ENCODE results near the gene LRRC2. TPM values are rescaled to one million over a fixed set of nuclear protein-coding genes. Genes with fewer than 3 reads are reported as not detected.

LRRC2 gene
- total RNA-seq, 1 donor = 2.2 TPM

DNA sequence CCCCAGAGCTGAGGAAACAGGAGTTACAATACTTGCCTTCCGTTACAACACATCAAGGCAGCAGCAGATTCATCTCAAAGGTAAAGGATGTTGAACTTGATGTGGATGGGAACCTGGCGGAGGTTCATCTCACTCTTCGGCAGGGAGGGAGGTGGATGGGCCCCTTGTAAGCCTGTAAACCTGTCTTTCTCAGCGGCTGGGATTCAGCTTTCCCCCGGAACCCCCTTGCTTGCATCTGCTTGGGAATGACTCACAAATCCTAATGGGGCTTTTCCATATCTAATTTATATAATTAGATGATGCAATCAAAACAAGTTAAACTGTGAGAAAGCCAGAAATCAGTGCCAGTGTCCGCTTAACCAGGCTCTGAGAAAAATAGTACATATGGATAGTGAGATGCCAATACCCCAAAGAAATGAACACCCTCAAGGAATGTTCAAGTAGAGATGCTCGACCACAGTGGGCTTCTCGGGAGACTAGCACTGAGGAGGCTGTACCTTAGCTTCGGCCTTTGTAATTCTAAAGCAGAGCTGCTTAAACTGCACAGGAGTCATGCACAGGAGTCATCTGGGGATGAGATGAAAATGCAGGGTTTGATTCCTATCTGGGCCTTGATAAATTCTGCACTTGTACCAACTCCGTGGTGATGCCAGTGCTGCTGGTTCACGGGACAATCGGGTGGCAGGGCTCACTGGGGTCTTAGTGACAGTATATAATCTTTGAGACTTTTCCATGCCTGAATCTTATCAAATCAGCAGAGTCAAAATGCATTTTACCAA is 44.0 kb upstream of the LRRC2 start:
- DNase-seq (ENCODE audit: low read depth) = no peak
- TF ChIP-seq, protein P1, sequence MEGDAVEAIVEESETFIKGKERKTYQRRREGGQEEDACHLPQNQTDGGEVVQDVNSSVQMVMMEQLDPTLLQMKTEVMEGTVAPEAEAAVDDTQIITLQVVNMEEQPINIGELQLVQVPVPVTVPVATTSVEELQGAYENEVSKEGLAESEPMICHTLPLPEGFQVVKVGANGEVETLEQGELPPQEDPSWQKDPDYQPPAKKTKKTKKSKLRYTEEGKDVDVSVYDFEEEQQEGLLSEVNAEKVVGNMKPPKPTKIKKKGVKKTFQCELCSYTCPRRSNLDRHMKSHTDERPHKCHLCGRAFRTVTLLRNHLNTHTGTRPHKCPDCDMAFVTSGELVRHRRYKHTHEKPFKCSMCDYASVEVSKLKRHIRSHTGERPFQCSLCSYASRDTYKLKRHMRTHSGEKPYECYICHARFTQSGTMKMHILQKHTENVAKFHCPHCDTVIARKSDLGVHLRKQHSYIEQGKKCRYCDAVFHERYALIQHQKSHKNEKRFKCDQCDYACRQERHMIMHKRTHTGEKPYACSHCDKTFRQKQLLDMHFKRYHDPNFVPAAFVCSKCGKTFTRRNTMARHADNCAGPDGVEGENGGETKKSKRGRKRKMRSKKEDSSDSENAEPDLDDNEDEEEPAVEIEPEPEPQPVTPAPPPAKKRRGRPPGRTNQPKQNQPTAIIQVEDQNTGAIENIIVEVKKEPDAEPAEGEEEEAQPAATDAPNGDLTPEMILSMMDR (IDR thresholded peaks at IDR 0.05; ENCODE audit: insufficient read depth, low read depth, low read length) = no peak
- no peak overlapping the region for H3K4me3 ChIP-seq (ENCODE audit: low read depth, low read length)

DNA sequence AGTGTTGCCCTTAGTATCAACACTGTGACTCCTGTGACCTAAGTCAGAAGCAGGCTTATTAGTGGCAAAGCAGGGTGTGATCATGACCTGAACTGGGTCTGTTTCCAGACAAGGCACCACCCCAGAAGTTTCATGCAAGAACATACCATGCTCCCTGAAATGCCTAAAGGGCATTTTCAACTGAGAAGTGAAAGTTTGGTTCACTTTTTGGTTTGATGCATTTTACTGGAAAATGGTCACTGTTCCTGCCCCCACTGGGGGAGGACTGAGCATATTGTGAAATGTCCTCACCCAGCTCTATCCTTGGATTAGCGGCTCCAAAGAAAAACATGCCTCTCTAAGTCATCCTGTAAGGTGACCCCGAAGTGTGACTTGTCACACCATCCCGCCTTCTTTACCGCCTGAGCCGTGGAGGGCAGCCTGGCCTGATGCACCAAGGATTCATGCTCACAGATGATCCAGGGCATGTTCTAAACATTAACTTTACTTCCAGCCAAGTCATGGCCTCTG is 43.2 kb upstream of the LRRC2 start:
- DNase-seq (ENCODE audit: low read depth) = peak; percentile 12
- no peak overlapping the region for H3K4me3 ChIP-seq (ENCODE audit: low read depth, low read length)
- TF ChIP-seq, protein P1 (IDR thresholded peaks at IDR 0.05; ENCODE audit: insufficient read depth, low read depth, low read length) = no peak

DNA sequence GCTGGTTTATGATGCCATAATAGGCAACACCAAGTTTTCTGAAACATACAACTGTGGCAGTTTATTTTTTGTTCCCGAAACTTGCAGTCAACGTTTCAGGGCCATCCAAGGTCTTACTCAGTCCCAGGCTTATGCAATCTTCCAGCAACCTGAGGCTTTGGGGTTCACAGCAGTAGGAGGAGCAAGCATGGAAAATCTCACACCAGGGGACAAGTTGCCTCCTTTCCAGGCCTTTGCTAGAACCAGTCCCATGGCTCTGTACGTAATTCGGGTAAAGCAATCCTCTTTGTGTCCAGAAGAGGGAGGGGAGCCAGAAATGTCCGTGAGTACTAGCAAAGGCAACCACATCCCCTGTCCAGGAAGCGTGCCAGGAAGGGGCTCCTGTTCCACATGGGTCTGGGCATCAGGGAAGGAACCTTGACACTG is 41.5 kb upstream of the LRRC2 start:
- peak; percentile 5 for DNase-seq (ENCODE audit: low read depth)
- TF ChIP-seq, protein P1 (IDR thresholded peaks at IDR 0.05; ENCODE audit: insufficient read depth, low read depth, low read length) = no peak
- H3K4me3 ChIP-seq (ENCODE audit: low read depth, low read length) = no peak overlapping the region

DNA sequence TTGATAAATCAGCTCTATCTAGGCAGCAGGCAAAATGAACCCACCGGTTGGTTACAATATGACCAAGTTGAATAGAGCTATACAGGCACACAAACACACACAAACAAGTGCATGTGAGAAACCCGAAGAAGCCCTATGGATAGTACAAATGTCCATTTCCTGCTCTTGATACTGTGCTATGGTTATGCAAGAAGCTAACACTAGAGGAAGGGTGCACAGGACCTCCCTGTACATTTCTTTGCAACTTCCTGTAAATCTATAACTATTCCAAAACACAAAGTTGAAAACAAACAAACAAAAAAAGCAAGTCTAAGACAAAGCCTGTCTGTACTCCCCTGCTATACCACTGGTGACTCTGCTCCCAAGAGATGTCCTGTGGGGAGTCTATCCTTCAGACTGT is 38.0 kb upstream of the LRRC2 start:
- H3K4me3 ChIP-seq (ENCODE audit: low read depth, low read length) = no peak overlapping the region
- no peak for DNase-seq (ENCODE audit: low read depth)
- TF ChIP-seq, protein P1 (IDR thresholded peaks at IDR 0.05; ENCODE audit: insufficient read depth, low read depth, low read length) = no peak

DNA sequence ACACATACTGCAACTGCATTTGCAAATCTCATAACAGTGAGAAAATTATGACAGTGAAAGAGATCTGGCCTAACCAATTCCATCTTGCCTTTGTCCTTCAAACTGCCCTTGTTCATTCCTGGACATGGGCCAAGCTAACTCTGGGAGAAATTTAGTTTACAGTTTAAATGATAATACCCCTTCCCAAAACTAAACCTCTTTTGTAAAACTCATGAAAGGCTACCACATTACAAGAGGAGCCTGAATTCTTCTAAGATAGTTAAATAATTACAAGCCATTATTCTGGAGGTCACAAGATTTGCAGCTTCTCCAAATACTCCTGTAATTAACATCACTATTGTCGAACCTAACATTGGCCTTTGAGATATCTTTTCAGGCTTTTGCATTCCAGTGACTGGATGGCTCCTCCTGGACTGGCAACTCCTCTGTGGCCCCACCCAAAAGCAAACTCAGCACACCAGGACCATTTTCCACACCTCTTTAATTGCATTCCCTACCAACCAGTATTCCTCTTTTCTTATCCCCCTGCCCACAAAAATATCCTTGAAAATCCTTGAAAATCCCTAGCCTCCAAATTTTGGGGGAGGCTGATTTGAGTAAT is 37.4 kb upstream of the LRRC2 start:
- no peak overlapping the region for H3K4me3 ChIP-seq (ENCODE audit: low read depth, low read length)
- TF ChIP-seq, protein P1 (IDR thresholded peaks at IDR 0.05; ENCODE audit: insufficient read depth, low read depth, low read length) = no peak
- no peak for DNase-seq (ENCODE audit: low read depth)

DNA sequence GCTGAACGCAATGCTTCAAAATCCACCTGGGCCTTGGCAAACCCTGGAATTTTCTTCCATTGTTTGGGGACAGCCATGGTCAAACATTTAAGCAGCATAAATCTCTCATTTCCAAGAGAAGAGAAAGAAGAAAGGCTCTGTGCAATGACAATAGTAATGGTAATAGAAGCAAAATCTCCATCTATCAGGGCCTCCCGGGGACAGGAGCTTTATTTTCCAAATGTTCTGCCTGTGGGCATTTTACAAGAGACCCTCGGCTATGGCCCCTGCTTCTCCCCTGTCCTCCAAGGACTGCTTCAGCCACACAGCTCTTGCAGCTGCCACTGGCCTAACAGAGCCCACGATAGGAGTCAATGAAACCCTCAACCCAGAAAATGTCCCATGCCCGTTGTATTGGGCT is 33.5 kb upstream of the LRRC2 start:
- no peak for DNase-seq (ENCODE audit: low read depth)
- TF ChIP-seq, protein P1 (IDR thresholded peaks at IDR 0.05; ENCODE audit: insufficient read depth, low read depth, low read length) = no peak
- no peak overlapping the region for H3K4me3 ChIP-seq (ENCODE audit: low read depth, low read length)

Data from fibroblast of villous mesenchyme (primary cell).